Neural cell (in vitro differentiated cells): ENCODE data around the gene CAPS. TPM values are rescaled to one million over a fixed set of nuclear protein-coding genes. Genes with fewer than 3 reads are reported as not detected.
A peak's percentile ranks its signal among the peaks of the same experiment; 100 is the strongest.

Experiments
- H2AFZ ChIP-seq: fragments of 200-600, 300-800 bp; sonication (generic), shearing (Covaris generic); 2 replicates; pipeline ENCODE4 v1.6.0; 2014; ENCODE audit warnings: low read depth, mild to moderate bottlenecking, antibody characterized with exemption, low read length, moderate library complexity
- H3F3A ChIP-seq: fragments of 200-600 bp; shearing (Covaris generic); 2 replicates; pipeline ENCODE4 v1.6.1; 2016; ENCODE audit warnings: mild to moderate bottlenecking, moderate library complexity, mixed read lengths, antibody characterized with exemption, low read length; ENCODE audit not compliant: insufficient read depth, poor library complexity, severe bottlenecking
- H3K27ac ChIP-seq: fragments of 200-600, 300-800 bp; sonication (generic), shearing (Covaris generic); 2 replicates; pipeline ENCODE4 v1.5.1; 2014; ENCODE audit warnings: mild to moderate bottlenecking, low read length, moderate library complexity
- H3K27me3 ChIP-seq: fragments of 300-800, 200-600 bp; sonication (generic), shearing (Covaris generic); 2 replicates; pipeline ENCODE4 v1.6.0; 2014; ENCODE audit warnings: mild to moderate bottlenecking, low read depth, low read length, moderate library complexity; ENCODE audit not compliant: insufficient read depth
- H3K36me3 ChIP-seq: fragments of 300-800, 200-600 bp; sonication (generic), shearing (Covaris generic); 2 replicates; pipeline ENCODE4 v1.5.1; 2014; ENCODE audit warnings: mild to moderate bottlenecking, antibody characterized with exemption, low read length, moderate library complexity; ENCODE audit not compliant: insufficient read depth
- H3K4me2 ChIP-seq: fragments of 300-800, 200-600 bp; sonication (generic), shearing (Covaris generic); 2 replicates; pipeline ENCODE4 v1.6.0; 2014; ENCODE audit warnings: mild to moderate bottlenecking, low read length
- H3K4me3 ChIP-seq: fragments of 300-800, 200-600 bp; sonication (generic), shearing (Covaris generic); 2 replicates; pipeline ENCODE4 v1.5.1; 2014; ENCODE audit warnings: mild to moderate bottlenecking, low read length, moderate library complexity
- H3K79me2 ChIP-seq: fragments of 200-600 bp; shearing (Covaris generic); replicated peaks from 2 replicates; pipeline ENCODE4 v1.6.0; 2014; ENCODE audit warnings: mild to moderate bottlenecking, low read length, moderate library complexity; ENCODE audit not compliant: insufficient read depth
- H3K9ac ChIP-seq: fragments of 300-800, 200-600 bp; sonication (generic), shearing (Covaris generic); 2 replicates; pipeline ENCODE4 v1.6.1; 2016; ENCODE audit warnings: mild to moderate bottlenecking, low read length, mixed read lengths
- H3K9me2 ChIP-seq: fragments of 200-600 bp; shearing (Covaris generic); 2 replicates; pipeline ENCODE4 v1.6.1; 2016; ENCODE audit warnings: mild to moderate bottlenecking, low read length, mixed read lengths; ENCODE audit not compliant: insufficient read depth
- H3K9me3 ChIP-seq: fragments of 200-600, 300-800 bp; sonication (generic), shearing (Covaris generic); 2 replicates; pipeline ENCODE4 v1.6.1; 2016; ENCODE audit warnings: mild to moderate bottlenecking, mixed run types, low read length, moderate library complexity, mixed read lengths
- H4K20me1 ChIP-seq: fragments of 200-600 bp; shearing (Covaris generic); 2 replicates; pipeline ENCODE4 v1.6.1; 2016; ENCODE audit warnings: mild to moderate bottlenecking, mixed run types; ENCODE audit not compliant: insufficient read depth
- EP300 ChIP-seq: fragments of 450-650 bp; conservative IDR thresholded peaks from 2 replicates; pipeline ENCODE4 v1.6.1; 2014; ENCODE audit warnings: antibody characterized with exemption, mild to moderate bottlenecking, moderate library complexity; ENCODE audit not compliant: poor library complexity, severe bottlenecking
- EZH2 ChIP-seq: fragments of 200-600, 300-800 bp; shearing (Covaris generic), sonication (generic); IDR thresholded peaks from 2 replicates; pipeline ENCODE4 v1.6.1; 2014; ENCODE audit warnings: antibody characterized with exemption, low read length, borderline replicate concordance, mild to moderate bottlenecking; ENCODE audit not compliant: insufficient read depth, poor library complexity, severe bottlenecking
- MXI1 ChIP-seq: fragments of 450-650 bp; conservative IDR thresholded peaks from 2 replicates; pipeline ENCODE4 v1.6.1; 2014; ENCODE audit warnings: antibody characterized with exemption, mild to moderate bottlenecking; ENCODE audit not compliant: poor library complexity, severe bottlenecking
- POLR2AphosphoS5 ChIP-seq: IDR thresholded peaks from 2 replicates; pipeline ENCODE4 v1.6.1; 2012
- RAD21 ChIP-seq: fragments of 450-650 bp; conservative IDR thresholded peaks from 2 replicates; pipeline ENCODE4 v1.6.1; 2014; ENCODE audit warnings: antibody characterized with exemption, mild to moderate bottlenecking, moderate library complexity
- REST ChIP-seq: IDR thresholded peaks from 2 replicates; pipeline ENCODE4 v1.6.1; 2012; ENCODE audit warnings: borderline replicate concordance
- TAF1 ChIP-seq: IDR thresholded peaks from 2 replicates; pipeline ENCODE4 v1.6.1; 2012; ENCODE audit warnings: low read depth
- polyA plus RNA-seq: library from polyadenylated mRNA; depleted of rRNA; stranded (reverse); fragments of >200 nt; gene quantifications from 2 replicates; pipeline ENCODE4 v1.2.3, GENCODE V29; 2014
- TF ChIP-seq, protein P1 (sequence below): fragments of 450-650 bp; IDR thresholded peaks from 2 replicates; pipeline ENCODE4 v1.5.1; 2014; ENCODE audit warnings: antibody characterized with exemption, mild to moderate bottlenecking, moderate library complexity; ENCODE audit not compliant: poor library complexity, severe bottlenecking

CAPS gene
- polyA plus RNA-seq, 1 donor from 2014 or later: 10.5 TPM

- no peak overlapping the region for H3K27ac ChIP-seq
- TF ChIP-seq, protein P1, sequence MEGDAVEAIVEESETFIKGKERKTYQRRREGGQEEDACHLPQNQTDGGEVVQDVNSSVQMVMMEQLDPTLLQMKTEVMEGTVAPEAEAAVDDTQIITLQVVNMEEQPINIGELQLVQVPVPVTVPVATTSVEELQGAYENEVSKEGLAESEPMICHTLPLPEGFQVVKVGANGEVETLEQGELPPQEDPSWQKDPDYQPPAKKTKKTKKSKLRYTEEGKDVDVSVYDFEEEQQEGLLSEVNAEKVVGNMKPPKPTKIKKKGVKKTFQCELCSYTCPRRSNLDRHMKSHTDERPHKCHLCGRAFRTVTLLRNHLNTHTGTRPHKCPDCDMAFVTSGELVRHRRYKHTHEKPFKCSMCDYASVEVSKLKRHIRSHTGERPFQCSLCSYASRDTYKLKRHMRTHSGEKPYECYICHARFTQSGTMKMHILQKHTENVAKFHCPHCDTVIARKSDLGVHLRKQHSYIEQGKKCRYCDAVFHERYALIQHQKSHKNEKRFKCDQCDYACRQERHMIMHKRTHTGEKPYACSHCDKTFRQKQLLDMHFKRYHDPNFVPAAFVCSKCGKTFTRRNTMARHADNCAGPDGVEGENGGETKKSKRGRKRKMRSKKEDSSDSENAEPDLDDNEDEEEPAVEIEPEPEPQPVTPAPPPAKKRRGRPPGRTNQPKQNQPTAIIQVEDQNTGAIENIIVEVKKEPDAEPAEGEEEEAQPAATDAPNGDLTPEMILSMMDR: peak; percentile 34
- TF ChIP-seq TAF1: no peak
- no peaks in the 10 kb centered on the region for H3K79me2 ChIP-seq
- no peaks in the 10 kb centered on the region for H3K9me3 ChIP-seq
- H3K36me3 ChIP-seq: no peaks in the 10 kb centered on the region
- H3K4me2 ChIP-seq: no peak overlapping the region
- no peaks in the 10 kb centered on the region for H3K9me2 ChIP-seq
- H3K27me3 ChIP-seq: no peaks in the 10 kb centered on the region
- H2AFZ ChIP-seq: no peak overlapping the region
- H4K20me1 ChIP-seq: no peaks in the 10 kb centered on the region
- H3F3A ChIP-seq: no peaks in the 10 kb centered on the region
- no peak overlapping the region for H3K4me3 ChIP-seq
- H3K9ac ChIP-seq: no peak overlapping the region
These were observed 21.9 kb upstream of the CAPS start for GRCh38 chr19:5891938-5892771.

GRCh38 chr19:5892772-5893275 lies 21.2 kb upstream of the CAPS start:
- Histone ChIP-seq H3K4me3 (no peak overlapping the region), H3K36me3 (no peaks in the 10 kb centered on the region), H3K9ac (no peak overlapping the region), H3K9me3 (no peaks in the 10 kb centered on the region), H2AFZ (no peak overlapping the region), H3K79me2 (no peaks in the 10 kb centered on the region), H3K27ac (no peak overlapping the region), H4K20me1 (no peaks in the 10 kb centered on the region), H3K27me3 (no peaks in the 10 kb centered on the region), H3K4me2 (no peak overlapping the region), H3F3A (no peaks in the 10 kb centered on the region), H3K9me2 (no peaks in the 10 kb centered on the region)
- TF ChIP-seq EZH2 (no peak), MXI1 (no peak), POLR2AphosphoS5 (no peak), REST (no peak), RAD21 (no peak)

DNA sequence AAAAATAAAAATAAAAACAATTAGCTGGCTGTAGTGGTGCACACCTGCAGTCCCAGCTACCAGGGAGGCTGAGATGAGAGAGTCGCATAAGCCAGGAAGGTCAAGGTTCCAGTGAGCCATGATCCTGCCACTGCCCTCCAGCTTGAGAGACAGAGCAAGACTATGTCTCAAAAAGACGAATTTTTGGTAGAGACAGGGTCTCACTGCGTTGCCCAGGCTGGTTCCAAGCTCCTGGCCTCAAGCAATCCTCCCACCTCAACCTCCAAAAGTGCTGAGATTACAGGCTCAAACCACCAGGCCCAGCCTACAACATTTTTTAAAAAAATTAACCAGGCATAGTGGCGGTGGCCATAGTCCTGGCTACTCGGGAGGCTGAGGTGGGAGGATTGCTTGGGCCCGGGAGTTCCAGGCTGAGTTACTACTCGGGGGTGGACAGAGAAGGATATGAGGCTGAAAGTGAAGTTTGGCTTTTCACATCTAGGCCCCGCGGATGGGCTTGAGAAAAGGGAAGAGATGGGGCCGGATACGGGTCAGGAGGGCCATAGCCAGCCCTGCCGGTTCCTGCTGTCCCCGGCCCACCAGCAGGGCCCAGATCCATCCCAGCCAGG lies 20.7 kb upstream of the CAPS start:
- Histone ChIP-seq H3K36me3 (no peaks in the 10 kb centered on the region), H3K9me2 (no peaks in the 10 kb centered on the region), H3K4me2 (no peak overlapping the region), H3K27ac (no peak overlapping the region), H2AFZ (no peak overlapping the region), H3K79me2 (no peaks in the 10 kb centered on the region), H3F3A (no peaks in the 10 kb centered on the region), H3K9me3 (no peaks in the 10 kb centered on the region), H4K20me1 (no peaks in the 10 kb centered on the region), H3K27me3 (no peaks in the 10 kb centered on the region), H3K9ac (no peak overlapping the region), H3K4me3 (no peak overlapping the region)
- no peak for TF ChIP-seq POLR2AphosphoS5
- no peak for TF ChIP-seq MXI1
- TF ChIP-seq TAF1: no peak
- TF ChIP-seq EZH2: no peak
- TF ChIP-seq REST: no peak
- TF ChIP-seq RAD21: no peak
- TF ChIP-seq, protein P1: no peak
- TF ChIP-seq EP300: no peak
